ENCODE results near the gene CDCP1.
"Not testable (repeated sequence)": the region's sequence is repeated elsewhere in the genome, so short reads cannot be mapped to it uniquely, and the experiment has no call there.

Gene CDCP1

GRCh38 chr3:45079715-45080114 is 66.5 kb downstream of the CDCP1 start:
- Histone ChIP-seq H3K9me3 (ENCODE audit: low read length) (no peaks in the 10 kb centered on the region), H2AFZ (ENCODE audit: low read depth, low read length) (no peak overlapping the region), H3K27me3 (ENCODE audit: insufficient read depth, low read length) (no peaks in the 10 kb centered on the region), H3K4me3 (ENCODE audit: low read length) (no peak overlapping the region), H3K4me1 (ENCODE audit: insufficient read depth, low read length) (no peaks in the 10 kb centered on the region), H3K36me3 (ENCODE audit: insufficient read depth, low read length) (no peaks in the 10 kb centered on the region)

GRCh38 chr3:45078910-45079522 is 67.2 kb downstream of the CDCP1 start:
- no peaks in the 10 kb centered on the region for H3K27me3 ChIP-seq (ENCODE audit: insufficient read depth, low read length)
- H3K36me3 ChIP-seq (ENCODE audit: insufficient read depth, low read length) = no peaks in the 10 kb centered on the region
- no peaks in the 10 kb centered on the region for H3K4me1 ChIP-seq (ENCODE audit: insufficient read depth, low read length)
- no peak overlapping the region for H2AFZ ChIP-seq (ENCODE audit: low read depth, low read length)
- no peak overlapping the region for H3K4me3 ChIP-seq (ENCODE audit: low read length)
- H3K9me3 ChIP-seq (ENCODE audit: low read length) = peaks cover 2% of the 10 kb centered on the region

GRCh38 chr3:45078256-45078655 is 67.9 kb downstream of the CDCP1 start:
- H3K4me3 ChIP-seq (ENCODE audit: low read length); H3K27me3 ChIP-seq (ENCODE audit: insufficient read depth, low read length); H3K4me1 ChIP-seq (ENCODE audit: insufficient read depth, low read length); H3K36me3 ChIP-seq (ENCODE audit: insufficient read depth, low read length); H3K9me3 ChIP-seq (ENCODE audit: low read length); H2AFZ ChIP-seq (ENCODE audit: low read depth, low read length): not testable (repeated sequence)

- H3K4me1 ChIP-seq (ENCODE audit: insufficient read depth, low read length) = no peaks in the 10 kb centered on the region
Observed at GRCh38 chr3:45075821-45076625, 70.2 kb downstream of the CDCP1 start.

GRCh38 chr3:45071075-45071474 is 75.1 kb downstream of the CDCP1 start:
- H3K36me3 ChIP-seq (ENCODE audit: insufficient read depth, low read length) = no peaks in the 10 kb centered on the region
- H3K4me3 ChIP-seq (ENCODE audit: low read length) = no peak overlapping the region
- H3K9me3 ChIP-seq (ENCODE audit: low read length) = peaks cover 4% of the 10 kb centered on the region

More at GRCh38 chr3:45075821-45076625, 70.2 kb downstream of the CDCP1 start:
- Histone ChIP-seq H2AFZ (ENCODE audit: low read depth, low read length) (no peak overlapping the region), H3K27me3 (ENCODE audit: insufficient read depth, low read length) (no peaks in the 10 kb centered on the region), H3K4me3 (ENCODE audit: low read length) (no peak overlapping the region), H3K9me3 (ENCODE audit: low read length) (peaks cover 4% of the 10 kb centered on the region), H3K36me3 (ENCODE audit: insufficient read depth, low read length) (no peaks in the 10 kb centered on the region)

GRCh38 chr3:45067941-45068340 is 78.2 kb downstream of the CDCP1 start:
- H3K4me1 ChIP-seq (ENCODE audit: insufficient read depth, low read length) = peaks cover 47% of the 10 kb centered on the region
- no peaks in the 10 kb centered on the region for H3K9me3 ChIP-seq (ENCODE audit: low read length)
- H3K27me3 ChIP-seq (ENCODE audit: insufficient read depth, low read length) = no peaks in the 10 kb centered on the region
- no peak overlapping the region for H2AFZ ChIP-seq (ENCODE audit: low read depth, low read length)
- no peak overlapping the region for H3K4me3 ChIP-seq (ENCODE audit: low read length)
- no peaks in the 10 kb centered on the region for H3K36me3 ChIP-seq (ENCODE audit: insufficient read depth, low read length)

More at GRCh38 chr3:45071075-45071474, 75.1 kb downstream of the CDCP1 start:
- Histone ChIP-seq H3K27me3 (ENCODE audit: insufficient read depth, low read length) (no peaks in the 10 kb centered on the region), H3K4me1 (ENCODE audit: insufficient read depth, low read length) (peaks cover 27% of the 10 kb centered on the region), H2AFZ (ENCODE audit: low read depth, low read length) (no peak overlapping the region)

- Histone ChIP-seq H3K4me1 (ENCODE audit: insufficient read depth, low read length) (peaks cover 51% of the 10 kb centered on the region), H3K9me3 (ENCODE audit: low read length) (no peaks in the 10 kb centered on the region), H2AFZ (ENCODE audit: low read depth, low read length) (no peak overlapping the region), H3K36me3 (ENCODE audit: insufficient read depth, low read length) (no peaks in the 10 kb centered on the region), H3K4me3 (ENCODE audit: low read length) (no peak overlapping the region), H3K27me3 (ENCODE audit: insufficient read depth, low read length) (no peaks in the 10 kb centered on the region)
Observed at GRCh38 chr3:45067486-45067885, 78.7 kb downstream of the CDCP1 start.

GRCh38 chr3:45066109-45066801 is 79.9 kb downstream of the CDCP1 start:
- no peaks in the 10 kb centered on the region for H3K27me3 ChIP-seq (ENCODE audit: insufficient read depth, low read length)
- no peaks in the 10 kb centered on the region for H3K36me3 ChIP-seq (ENCODE audit: insufficient read depth, low read length)
- H3K4me3 ChIP-seq (ENCODE audit: low read length) = no peak overlapping the region
- H3K9me3 ChIP-seq (ENCODE audit: low read length) = no peaks in the 10 kb centered on the region
- peaks cover 57% of the 10 kb centered on the region for H3K4me1 ChIP-seq (ENCODE audit: insufficient read depth, low read length)
- H2AFZ ChIP-seq (ENCODE audit: low read depth, low read length) = no peak overlapping the region

- Histone ChIP-seq H3K36me3 (ENCODE audit: insufficient read depth, low read length) (no peaks in the 10 kb centered on the region), H3K4me3 (ENCODE audit: low read length) (no peak overlapping the region), H3K9me3 (ENCODE audit: low read length) (no peaks in the 10 kb centered on the region), H3K27me3 (ENCODE audit: insufficient read depth, low read length) (no peaks in the 10 kb centered on the region), H2AFZ (ENCODE audit: low read depth, low read length) (no peak overlapping the region), H3K4me1 (ENCODE audit: insufficient read depth, low read length) (peaks cover 64% of the 10 kb centered on the region)
Observed at GRCh38 chr3:45065373-45065720, 80.8 kb downstream of the CDCP1 start.

GRCh38 chr3:45064512-45065372 is 81.4 kb downstream of the CDCP1 start:
- H3K9me3 ChIP-seq (ENCODE audit: low read length) = no peaks in the 10 kb centered on the region
- no peaks in the 10 kb centered on the region for H3K36me3 ChIP-seq (ENCODE audit: insufficient read depth, low read length)
- H3K4me3 ChIP-seq (ENCODE audit: low read length) = no peak overlapping the region
- no peaks in the 10 kb centered on the region for H3K27me3 ChIP-seq (ENCODE audit: insufficient read depth, low read length)
- H3K4me1 ChIP-seq (ENCODE audit: insufficient read depth, low read length) = peaks cover 70% of the 10 kb centered on the region
- H2AFZ ChIP-seq (ENCODE audit: low read depth, low read length) = no peak overlapping the region

GRCh38 chr3:45062697-45063070 is 83.5 kb downstream of the CDCP1 start:
- H3K9me3 ChIP-seq (ENCODE audit: low read length) = no peaks in the 10 kb centered on the region
- no peak overlapping the region for H3K4me3 ChIP-seq (ENCODE audit: low read length)
- H3K4me1 ChIP-seq (ENCODE audit: insufficient read depth, low read length) = peaks cover 56% of the 10 kb centered on the region
- no peak overlapping the region for H2AFZ ChIP-seq (ENCODE audit: low read depth, low read length)
- no peaks in the 10 kb centered on the region for H3K36me3 ChIP-seq (ENCODE audit: insufficient read depth, low read length)
- no peaks in the 10 kb centered on the region for H3K27me3 ChIP-seq (ENCODE audit: insufficient read depth, low read length)

- Histone ChIP-seq H3K36me3 (ENCODE audit: insufficient read depth, low read length) (no peaks in the 10 kb centered on the region), H3K4me3 (ENCODE audit: low read length) (no peak overlapping the region), H3K27me3 (ENCODE audit: insufficient read depth, low read length) (no peaks in the 10 kb centered on the region), H3K9me3 (ENCODE audit: low read length) (no peaks in the 10 kb centered on the region), H3K4me1 (ENCODE audit: insufficient read depth, low read length) (peaks cover 41% of the 10 kb centered on the region), H2AFZ (ENCODE audit: low read depth, low read length) (no peak overlapping the region)
Observed at GRCh38 chr3:45060165-45060892, 85.8 kb downstream of the CDCP1 start.
